Activated CD4-positive, alpha-beta T cell treated with anti-CD3 and anti-CD28 coated beads, Interleukin-2, amount 10 ng/mL, durations not matched to agents 7 days and 5 days (primary cell): ENCODE results near the gene DLGAP3. TPM values are rescaled to one million over a fixed set of nuclear protein-coding genes. Genes with fewer than 3 reads are reported as not detected.
A peak's percentile ranks its signal among the peaks of the same experiment; 100 is the strongest.

ENCODE experiments used
- CTCF ChIA-PET: fragments of 350-600 bp; sonication (Branson Sonifier 250); formaldehyde crosslinking; loops from one replicate; lab custom pipeline; 2021; ENCODE audit warnings: antibody characterized with exemption; lab: Charles Lee
- POLR2A ChIA-PET: fragments of 350-600 bp; sonication (Branson Sonifier 250); formaldehyde crosslinking; loops from one replicate; lab custom pipeline; 2021; ENCODE audit warnings: antibody characterized with exemption; lab: Charles Lee
- DNase-seq: peaks from one replicate; pipeline ENCODE4 v3.0.0-alpha.2; 2020
- H3K27ac Mint-ChIP-seq: one replicate; pipeline ENCODE4 v1.8.0; 2021; ENCODE audit warnings: mild to moderate bottlenecking, moderate library complexity, mixed read lengths
- H3K27me3 Mint-ChIP-seq: one replicate; pipeline ENCODE4 v1.8.0; 2021; ENCODE audit warnings: mixed read lengths
- H3K36me3 Mint-ChIP-seq: one replicate; pipeline ENCODE4 v1.8.0; 2021; ENCODE audit warnings: low read depth, mixed read lengths
- H3K4me1 Mint-ChIP-seq: one replicate; pipeline ENCODE4 v1.8.0; 2021; ENCODE audit warnings: mixed read lengths
- H3K4me3 Mint-ChIP-seq: one replicate; pipeline ENCODE4 v1.8.0; 2021; ENCODE audit warnings: mild to moderate bottlenecking, moderate library complexity, mixed read lengths
- H3K9me3 Mint-ChIP-seq: one replicate; pipeline ENCODE4 v1.8.0; 2021; ENCODE audit warnings: mixed read lengths
- total RNA-seq, 2 experiments: library from RNA; stranded (reverse); gene quantifications; one replicate each; pipeline ENCODE4 v1.2.3, GENCODE V29; 2021

Gene DLGAP3
- total RNA-seq, 2 experiments from 2014 or later, result 0.33 to 0.40 TPM

DNA sequence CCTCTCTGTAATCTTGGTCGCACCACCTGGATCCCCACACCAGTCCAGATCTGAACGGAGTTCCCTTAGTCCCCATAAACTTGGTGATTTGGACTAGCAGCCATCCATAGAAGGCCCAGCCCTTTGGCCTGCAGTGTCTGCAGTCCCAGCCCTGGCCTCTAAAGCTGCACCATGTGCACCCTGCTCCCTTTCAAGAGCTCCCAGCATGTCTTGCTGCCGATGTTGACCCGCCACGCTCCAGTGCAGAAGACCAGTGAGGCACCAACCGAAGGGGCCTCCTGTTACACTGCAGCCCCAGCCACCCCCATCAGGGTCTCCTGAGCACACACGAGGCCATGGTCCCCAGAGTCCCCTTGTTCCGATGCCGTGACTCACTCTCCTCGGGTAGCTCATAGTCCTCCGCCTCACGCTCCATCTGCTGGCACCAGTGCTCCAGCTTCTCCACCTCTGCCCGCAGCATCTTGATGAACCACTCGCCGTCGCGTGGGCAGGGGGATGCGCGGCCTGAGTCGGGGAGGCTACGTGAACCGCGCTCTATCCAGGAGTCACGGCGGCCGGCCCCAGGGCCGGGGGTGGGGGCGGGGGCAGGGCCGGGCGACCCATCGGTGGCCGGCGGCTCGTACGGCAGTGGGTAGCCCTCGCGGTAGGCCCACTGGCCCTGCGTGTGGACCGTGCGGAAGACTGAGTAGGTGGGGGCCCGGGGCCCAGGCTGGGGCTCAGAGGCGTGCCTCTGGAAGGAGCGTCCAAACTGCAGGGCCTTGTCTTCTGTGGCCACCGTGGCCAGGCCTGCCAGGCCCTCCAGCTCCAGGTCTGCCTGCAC is 61.0 kb downstream of the DLGAP3 start:
- H3K9me3 Mint-ChIP-seq, result no peaks in the 10 kb centered on the region
- H3K27me3 Mint-ChIP-seq, result peaks cover 26% of the 10 kb centered on the region
- no peak overlapping the region for H3K4me3 Mint-ChIP-seq
- no peak overlapping the region for H3K27ac Mint-ChIP-seq
- CTCF ChIA-PET, result interaction anchor here (1.0 to 6.7 kb wide), 2 partner anchors 9 to 15 kb away, joined by 4 to 47 read pairs; partner anchors contain the start of gene SMIM12
- POLR2A ChIA-PET, result no interaction called here
- no peak for DNase-seq
- H3K4me1 Mint-ChIP-seq, result peaks cover 29% of the 10 kb centered on the region
- H3K36me3 Mint-ChIP-seq, result no peaks in the 10 kb centered on the region

DNA sequence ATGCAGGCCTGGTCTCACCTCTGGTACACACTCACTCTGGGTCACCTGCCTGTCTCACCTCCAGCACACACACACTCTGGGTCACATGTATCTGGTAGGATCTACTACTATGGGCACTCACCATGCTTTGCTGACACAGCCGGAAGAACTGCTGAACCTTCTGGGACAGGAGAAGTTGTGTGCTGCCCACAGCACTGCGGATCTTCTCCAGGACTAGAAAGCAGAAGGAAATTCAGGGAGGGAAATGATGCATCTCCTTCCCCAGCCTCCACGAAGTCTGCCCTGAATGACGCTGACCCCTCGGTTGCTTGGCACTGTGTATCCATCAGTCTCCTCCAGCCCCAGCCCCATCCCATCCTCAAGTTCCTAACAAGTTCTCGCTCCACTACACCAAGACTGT is 62.0 kb downstream of the DLGAP3 start:
- no peaks in the 10 kb centered on the region for H3K9me3 Mint-ChIP-seq
- H3K36me3 Mint-ChIP-seq, result peaks cover 2% of the 10 kb centered on the region
- H3K4me3 Mint-ChIP-seq, result peak overlapping the region; percentile 6
- peaks cover 40% of the 10 kb centered on the region for H3K4me1 Mint-ChIP-seq
- peak overlapping the region; percentile 44 for H3K27ac Mint-ChIP-seq
- peaks cover 17% of the 10 kb centered on the region for H3K27me3 Mint-ChIP-seq
- CTCF ChIA-PET, result interaction anchor here (1.1 to 6.7 kb wide), 7 partner anchors 10 to 81 kb away, joined by 3 to 47 read pairs (median 5); no protein-coding TSS in a partner anchor
- POLR2A ChIA-PET, result no interaction called here
- no peak for DNase-seq

DNA sequence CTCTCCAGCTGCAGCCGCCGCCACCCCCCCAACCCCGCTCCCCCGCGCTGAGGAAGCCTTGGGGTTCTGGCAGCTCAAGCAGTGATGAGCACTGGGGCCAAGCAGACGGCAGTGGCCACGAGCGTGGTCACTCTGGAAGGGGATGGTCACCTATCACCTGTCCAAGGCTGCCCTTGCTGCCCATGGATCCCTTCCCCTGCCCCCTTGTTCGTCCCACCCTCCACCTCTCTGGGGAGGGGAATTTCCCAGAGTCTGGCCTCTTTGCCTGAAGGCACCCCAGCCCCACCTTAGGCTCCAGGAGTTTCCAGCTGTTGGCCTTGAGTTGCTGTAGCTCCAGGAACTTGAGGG is 62.7 kb downstream of the DLGAP3 start:
- Mint-ChIP-seq H3K4me3 (peak overlapping the region; percentile 20), H3K9me3 (no peaks in the 10 kb centered on the region)

GRCh38 chr1:34865981-34866761 is 63.3 kb downstream of the DLGAP3 start:
- DNase-seq, result peak; percentile 90
- H3K4me1 Mint-ChIP-seq, result peaks cover 37% of the 10 kb centered on the region
- H3K9me3 Mint-ChIP-seq, result no peaks in the 10 kb centered on the region
- peaks cover 2% of the 10 kb centered on the region for H3K36me3 Mint-ChIP-seq
- peaks cover 5% of the 10 kb centered on the region for H3K27me3 Mint-ChIP-seq
- H3K27ac Mint-ChIP-seq, result peak overlapping the region; percentile 90
- ChIA-PET CTCF (interaction anchor here (0.9 to 6.7 kb wide), 12 partner anchors 8 to 119 kb away, joined by 3 to 47 read pairs (median 4); partner anchors contain the start of gene TMEM35B), POLR2A (no interaction called here)
- H3K4me3 Mint-ChIP-seq, result peak overlapping the region; percentile 77

More for the DNA sequence above, 62.7 kb downstream of the DLGAP3 start:
- Mint-ChIP-seq H3K4me1 (peaks cover 41% of the 10 kb centered on the region), H3K36me3 (peaks cover 2% of the 10 kb centered on the region), H3K27ac (peak overlapping the region; percentile 38), H3K27me3 (peaks cover 10% of the 10 kb centered on the region)
- ChIA-PET CTCF (interaction anchor here (1.0 to 6.7 kb wide), 11 partner anchors 9 to 119 kb away, joined by 3 to 47 read pairs (median 4); partner anchors contain the start of gene TMEM35B), POLR2A (no interaction called here)
- no peak for DNase-seq

- ChIA-PET CTCF (interaction anchor here (0.9 to 6.7 kb wide), 7 partner anchors 8 to 79 kb away, joined by 3 to 47 read pairs (median 5); no protein-coding TSS in a partner anchor), POLR2A (interaction anchor here (0.6 kb wide), 1 partner anchor 77 kb away, joined by 3 read pairs; no protein-coding TSS in a partner anchor)
- H3K9me3 Mint-ChIP-seq, result no peaks in the 10 kb centered on the region
- H3K4me1 Mint-ChIP-seq, result peaks cover 34% of the 10 kb centered on the region
- peak overlapping the region; percentile 47 for H3K27ac Mint-ChIP-seq
- peak overlapping the region; percentile 51 for H3K4me3 Mint-ChIP-seq
- H3K27me3 Mint-ChIP-seq, result peaks cover 2% of the 10 kb centered on the region
- peaks cover 2% of the 10 kb centered on the region for H3K36me3 Mint-ChIP-seq
- no peak for DNase-seq
Observed at GRCh38 chr1:34865573-34865972, 63.9 kb downstream of the DLGAP3 start.

DNA sequence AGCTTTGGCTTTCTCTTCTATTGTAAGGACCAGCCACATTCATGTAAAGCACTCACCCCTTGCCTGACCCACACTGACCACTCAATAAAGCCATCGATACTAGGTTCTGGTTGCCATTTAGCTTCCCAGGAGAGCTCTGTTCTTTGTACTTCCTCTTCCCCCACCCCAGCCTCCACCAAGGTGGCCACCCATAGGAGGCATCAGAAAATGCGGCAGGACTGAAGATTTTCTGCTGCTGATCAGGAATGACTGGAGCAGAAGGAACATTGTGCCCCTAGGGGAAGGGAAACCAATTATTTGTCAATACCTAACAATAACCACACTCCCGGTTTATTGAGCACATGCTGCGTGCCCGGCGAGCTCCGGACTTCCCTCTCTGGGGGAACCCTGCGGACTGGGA is 64.7 kb downstream of the DLGAP3 start:
- DNase-seq, result no peak
- peak overlapping the region; percentile 81 for H3K27ac Mint-ChIP-seq
- POLR2A ChIA-PET, result interaction anchor here (0.8 kb wide), 1 partner anchor 12 kb away, joined by 3 read pairs; no protein-coding TSS in a partner anchor
- CTCF ChIA-PET, result interaction anchor here (0.8 to 6.7 kb wide), 3 partner anchors 11 to 19 kb away, joined by 3 to 47 read pairs (median 3); no protein-coding TSS in a partner anchor
- H3K36me3 Mint-ChIP-seq, result peaks cover 2% of the 10 kb centered on the region
- no peaks in the 10 kb centered on the region for H3K9me3 Mint-ChIP-seq
- peaks cover 41% of the 10 kb centered on the region for H3K4me1 Mint-ChIP-seq
- peak overlapping the region; percentile 56 for H3K4me3 Mint-ChIP-seq
- peaks cover 2% of the 10 kb centered on the region for H3K27me3 Mint-ChIP-seq

DNA sequence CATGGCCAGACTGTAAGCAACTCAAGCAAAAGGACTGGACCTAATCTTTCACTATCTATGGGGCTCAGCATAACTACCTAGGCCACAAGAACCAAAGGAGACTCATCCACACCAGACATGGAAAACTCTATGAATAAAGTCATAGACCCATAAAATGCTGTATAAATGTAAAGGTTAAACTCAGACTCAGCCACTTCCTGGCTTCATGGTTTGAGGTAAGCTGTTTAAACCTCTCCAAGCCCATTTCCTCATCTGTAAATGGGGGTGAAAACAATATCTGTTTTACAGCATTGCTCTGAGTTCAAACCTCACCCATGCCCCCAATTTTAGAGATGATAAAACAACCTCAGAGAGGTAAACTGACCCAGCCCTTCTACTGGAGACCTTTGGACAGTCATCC is 65.9 kb downstream of the DLGAP3 start:
- H3K27ac Mint-ChIP-seq, result peak overlapping the region; percentile 81
- H3K9me3 Mint-ChIP-seq, result no peaks in the 10 kb centered on the region
- peaks cover 2% of the 10 kb centered on the region for H3K36me3 Mint-ChIP-seq
- ChIA-PET CTCF (interaction anchor here (6.7 kb wide), 1 partner anchor 10 kb away, joined by 47 read pairs; no protein-coding TSS in a partner anchor), POLR2A (no interaction called here)
- peaks cover 48% of the 10 kb centered on the region for H3K4me1 Mint-ChIP-seq
- peaks cover 2% of the 10 kb centered on the region for H3K27me3 Mint-ChIP-seq
- peak; percentile 49 for DNase-seq
- H3K4me3 Mint-ChIP-seq, result peak overlapping the region; percentile 18

DNA sequence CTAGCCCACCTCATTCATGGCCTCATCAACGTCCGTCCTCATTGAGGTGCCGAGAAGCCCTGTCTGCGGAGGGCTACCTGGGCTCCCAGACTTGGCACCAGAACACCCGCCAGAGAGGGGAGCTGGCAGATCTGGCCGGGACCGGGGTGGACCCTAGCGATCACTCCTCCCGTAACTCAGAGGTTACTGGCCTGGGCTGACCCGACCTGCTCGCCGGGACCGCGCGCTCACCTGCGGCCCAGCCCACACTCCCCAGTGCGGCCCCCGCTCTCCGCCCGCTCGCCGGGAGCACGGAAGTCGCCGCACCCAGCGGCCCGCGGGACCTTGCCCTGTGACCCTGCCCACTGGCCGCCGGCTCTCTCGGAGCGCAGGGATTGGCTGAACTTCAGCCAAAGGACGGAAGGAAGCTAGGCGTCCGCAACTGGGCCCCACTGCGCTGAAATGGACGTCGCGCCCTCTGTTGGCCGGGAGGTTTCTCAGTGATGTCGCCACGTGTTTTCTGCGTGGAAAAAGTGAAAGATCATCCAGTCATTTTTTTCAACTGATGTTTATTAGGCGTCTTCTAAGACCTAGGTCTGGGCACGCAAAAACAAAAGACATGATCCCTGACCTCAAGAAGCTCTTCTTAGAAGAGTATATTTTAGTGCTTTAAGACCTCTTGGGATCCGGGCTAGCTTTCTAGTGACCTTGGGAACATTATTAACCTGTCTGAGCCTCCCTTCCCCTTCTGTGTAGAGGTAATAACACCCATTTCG is 69.8 kb downstream of the DLGAP3 start, which contains the start of gene SMIM12:
SMIM12 (minus strand) TSS at position 304 of the 755 bp plus-strand sequence. CDS start 3,772 bp downstream, outside the sequence.
- H3K36me3 Mint-ChIP-seq, result peaks cover 13% of the 10 kb centered on the region
- H3K4me3 Mint-ChIP-seq, result peak within 1 kb of the TSS; percentile 97
- CTCF ChIA-PET, result interaction anchor here (0.7 to 2.7 kb wide), 12 partner anchors 9 to 222 kb away, joined by 3 to 10 read pairs (median 4); partner anchors contain the start of gene TMEM35B
- H3K4me1 Mint-ChIP-seq, result peaks cover 60% of the 10 kb centered on the region
- H3K27ac Mint-ChIP-seq, result peak within 1 kb of the TSS; percentile 93
- DNase-seq, result peak; percentile 91
- POLR2A ChIA-PET, result no interaction called here
- no peaks in the 10 kb centered on the region for H3K9me3 Mint-ChIP-seq
- no peaks in the 10 kb centered on the region for H3K27me3 Mint-ChIP-seq

DNA sequence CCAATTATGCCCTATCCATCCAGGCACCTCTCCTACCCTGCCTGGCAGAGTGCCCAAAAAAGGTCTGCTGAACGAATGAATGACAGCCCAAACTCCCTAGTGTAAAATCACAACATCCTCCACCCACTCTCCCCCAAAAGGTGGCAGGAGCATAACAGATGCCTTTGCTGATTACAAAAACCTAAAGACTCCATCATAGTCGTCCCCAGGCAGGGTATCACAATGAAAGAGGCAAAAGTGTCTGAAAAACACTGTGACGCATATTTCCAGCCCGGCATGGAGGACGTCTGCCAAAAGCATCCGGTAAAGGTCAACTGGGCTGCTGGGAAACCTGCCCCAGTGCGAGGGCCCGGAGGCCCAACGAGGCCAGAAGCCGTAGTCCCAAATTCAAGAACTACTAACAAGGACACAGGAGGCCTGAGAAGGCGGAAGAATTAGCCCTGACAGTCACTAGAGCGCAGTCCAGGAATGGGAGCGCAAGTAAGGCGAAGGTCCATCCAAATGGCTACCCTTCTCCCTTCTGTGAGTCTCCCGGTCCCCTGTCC is 70.5 kb downstream of the DLGAP3 start:
- Mint-ChIP-seq H3K36me3 (peaks cover 16% of the 10 kb centered on the region), H3K4me3 (peak overlapping the region; percentile 97), H3K27ac (peak overlapping the region; percentile 93), H3K9me3 (no peaks in the 10 kb centered on the region), H3K4me1 (peaks cover 54% of the 10 kb centered on the region), H3K27me3 (no peaks in the 10 kb centered on the region)
- peak; percentile 34 for DNase-seq
- CTCF ChIA-PET, result interaction anchor here (0.6 to 2.7 kb wide), 12 partner anchors 8 to 348 kb away, joined by 3 to 10 read pairs (median 4); partner anchors contain the start of gene TMEM35B
- POLR2A ChIA-PET, result no interaction called here

GRCh38 chr1:34856697-34857096 is 72.8 kb downstream of the DLGAP3 start:
- no peaks in the 10 kb centered on the region for H3K27me3 Mint-ChIP-seq
- peaks cover 24% of the 10 kb centered on the region for H3K36me3 Mint-ChIP-seq
- ChIA-PET POLR2A (no interaction called here), CTCF (interaction anchor here (2.1 kb wide), 1 partner anchor 10 kb away, joined by 9 read pairs; no protein-coding TSS in a partner anchor)
- no peak for DNase-seq
- no peak overlapping the region for H3K27ac Mint-ChIP-seq
- H3K4me3 Mint-ChIP-seq, result no peak overlapping the region
- peaks cover 44% of the 10 kb centered on the region for H3K4me1 Mint-ChIP-seq
- H3K9me3 Mint-ChIP-seq, result no peaks in the 10 kb centered on the region

- POLR2A ChIA-PET, result interaction anchor here (0.6 to 0.8 kb wide), 4 partner anchors 12 to 512 kb away, joined by 3 read pairs; no protein-coding TSS in a partner anchor
Observed at GRCh38 chr1:34852677-34853217, 76.7 kb downstream of the DLGAP3 start.

More at GRCh38 chr1:34852677-34853217, 76.7 kb downstream of the DLGAP3 start:
- Mint-ChIP-seq H3K9me3 (no peaks in the 10 kb centered on the region), H3K4me3 (no peak overlapping the region), H3K27ac (peak overlapping the region; percentile 3), H3K4me1 (peaks cover 22% of the 10 kb centered on the region), H3K36me3 (peaks cover 36% of the 10 kb centered on the region), H3K27me3 (no peaks in the 10 kb centered on the region)
- DNase-seq, result peak; percentile 94
- CTCF ChIA-PET, result interaction anchor here (0.6 to 2.7 kb wide), 20 partner anchors 9 to 699 kb away, joined by 3 to 47 read pairs (median 4); partner anchors contain the start of gene ZMYM6
